Measurements from ENCODE around the gene IP6K3. TPM values are rescaled to one million over a fixed set of nuclear protein-coding genes. Genes with fewer than 3 reads are reported as not detected.

Gene IP6K3
- total RNA-seq, 1 experiment from 2014 or later: not detected

GRCh38 chr6:33671744-33672072 is 75.0 kb downstream of the IP6K3 start:
- in situ Hi-C loops (cut with HindIII; ENCODE audit: low pct_unique_long_range_greater_than_20kb, low sequenced_read_pairs): no loop called here
- H3K36me3 ChIP-seq (ENCODE audit: control insufficient read depth, insufficient read depth, low read length): no peaks in the 10 kb centered on the region; the same call in none of the 2 replicates
- intact Hi-C loops (cut with micrococcal nuclease; ENCODE audit: unreplicated experiment): no loop called here
- ATAC-seq (no peak), DNase-seq (ENCODE audit: low read depth, low spot score) (no peak)
- ChIA-PET CTCF (interaction anchor here (1.8 kb wide), 1 partner anchor 82 kb away, joined by 6 read pairs; no protein-coding TSS in a partner anchor), POLR2A (interaction anchor here (0.6 kb wide), 1 partner anchor 82 kb away, joined by 7 read pairs; no protein-coding TSS in a partner anchor)
- no peak for TF ChIP-seq POLR2AphosphoS5 (IDR thresholded peaks at IDR 0.05; ENCODE audit: low read depth, low read length)
- TF ChIP-seq, protein P1, sequence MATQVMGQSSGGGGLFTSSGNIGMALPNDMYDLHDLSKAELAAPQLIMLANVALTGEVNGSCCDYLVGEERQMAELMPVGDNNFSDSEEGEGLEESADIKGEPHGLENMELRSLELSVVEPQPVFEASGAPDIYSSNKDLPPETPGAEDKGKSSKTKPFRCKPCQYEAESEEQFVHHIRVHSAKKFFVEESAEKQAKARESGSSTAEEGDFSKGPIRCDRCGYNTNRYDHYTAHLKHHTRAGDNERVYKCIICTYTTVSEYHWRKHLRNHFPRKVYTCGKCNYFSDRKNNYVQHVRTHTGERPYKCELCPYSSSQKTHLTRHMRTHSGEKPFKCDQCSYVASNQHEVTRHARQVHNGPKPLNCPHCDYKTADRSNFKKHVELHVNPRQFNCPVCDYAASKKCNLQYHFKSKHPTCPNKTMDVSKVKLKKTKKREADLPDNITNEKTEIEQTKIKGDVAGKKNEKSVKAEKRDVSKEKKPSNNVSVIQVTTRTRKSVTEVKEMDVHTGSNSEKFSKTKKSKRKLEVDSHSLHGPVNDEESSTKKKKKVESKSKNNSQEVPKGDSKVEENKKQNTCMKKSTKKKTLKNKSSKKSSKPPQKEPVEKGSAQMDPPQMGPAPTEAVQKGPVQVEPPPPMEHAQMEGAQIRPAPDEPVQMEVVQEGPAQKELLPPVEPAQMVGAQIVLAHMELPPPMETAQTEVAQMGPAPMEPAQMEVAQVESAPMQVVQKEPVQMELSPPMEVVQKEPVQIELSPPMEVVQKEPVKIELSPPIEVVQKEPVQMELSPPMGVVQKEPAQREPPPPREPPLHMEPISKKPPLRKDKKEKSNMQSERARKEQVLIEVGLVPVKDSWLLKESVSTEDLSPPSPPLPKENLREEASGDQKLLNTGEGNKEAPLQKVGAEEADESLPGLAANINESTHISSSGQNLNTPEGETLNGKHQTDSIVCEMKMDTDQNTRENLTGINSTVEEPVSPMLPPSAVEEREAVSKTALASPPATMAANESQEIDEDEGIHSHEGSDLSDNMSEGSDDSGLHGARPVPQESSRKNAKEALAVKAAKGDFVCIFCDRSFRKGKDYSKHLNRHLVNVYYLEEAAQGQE (IDR thresholded peaks at IDR 0.05; ENCODE audit: insufficient read depth in 1 of 2, low read depth in 2 of 2, low read length in 1 of 2): no peak
- no peak overlapping the region for H3K27ac ChIP-seq (ENCODE audit: low read length)
- no peak overlapping the region for H3K4me3 ChIP-seq (ENCODE audit: low read depth in 2 of 2, low read length in 2 of 2)
- H3K4me1 ChIP-seq (ENCODE audit: control insufficient read depth, insufficient read depth, low read length): peaks cover 13% of the 10 kb centered on the region
- BruUV-seq (replicated peaks): no TSS peak
- no peaks in the 10 kb centered on the region for H3K9me3 ChIP-seq (ENCODE audit: control insufficient read depth, insufficient read depth, low read depth, low read length)
- no peaks in the 10 kb centered on the region for H3K27me3 ChIP-seq (ENCODE audit: control insufficient read depth, insufficient read depth, low read length)

Small RNA genes within 50 kb of the gene (microRNA-seq; reads per million reads assigned to microRNA genes)
- 8.9 reads per million, percentile 27 among the genes with 10 or more reads in this experiment for gene MIR3934 (ENCODE audit: unreplicated experiment)

Other genes with a start within 250 kb of the IP6K3 start
- 31.5 TPM for gene BAK1, start 166.6 kb downstream of the IP6K3 start, total RNA-seq (2021; ENCODE audit: unreplicated experiment)
- 65.8 TPM for gene ITPR3, start 125.6 kb downstream of the IP6K3 start, total RNA-seq (2021; ENCODE audit: unreplicated experiment)
- gene UQCC2, start 35.2 kb downstream of the IP6K3 start, total RNA-seq (2021; ENCODE audit: unreplicated experiment): 135 TPM
- 89.8 TPM for gene LEMD2, start 42.2 kb upstream of the IP6K3 start, total RNA-seq (2021; ENCODE audit: unreplicated experiment)
- not detected for gene MLN, start 57.1 kb upstream of the IP6K3 start, total RNA-seq (2021; ENCODE audit: unreplicated experiment)

Data from Panc1 (cell line).